ENCODE data around the gene TM7SF2.

The TM7SF2 gene

GRCh38 chr11:65133724-65134123, 22.1 kb downstream of the TM7SF2 start:
- peak overlapping the region; percentile 75; the same call in 1 of the 2 replicates for H2AFZ ChIP-seq (ENCODE audit: low read length)
- H4K20me1 ChIP-seq (ENCODE audit: insufficient read depth, low read length) = no peaks in the 10 kb centered on the region
- H3K27ac ChIP-seq (ENCODE audit: low read length) = peak overlapping the region; percentile 97
- H3K36me3 ChIP-seq (replicated peaks; ENCODE audit: insufficient read depth, low read length) = peaks cover 15% of the 10 kb centered on the region
- no peak for DNase-seq
- TF ChIP-seq CTCF (IDR thresholded peaks at IDR 0.05; ENCODE audit: low read length) (no peak), EZH2 (optimal IDR thresholded peaks at IDR 0.05; ENCODE audit: low read depth, low read length) (no peak), EZH2phosphoT487 (IDR thresholded peaks at IDR 0.05; ENCODE audit: low read length) (no peak)
- H3K27me3 ChIP-seq (replicated peaks; ENCODE audit: insufficient read depth, low read length) = no peaks in the 10 kb centered on the region
- H3K79me2 ChIP-seq (ENCODE audit: low read length) = peaks cover 59% of the 10 kb centered on the region
- peak overlapping the region; percentile 99 for H3K9ac ChIP-seq (ENCODE audit: low read length)
- H3K4me2 ChIP-seq (ENCODE audit: low read depth, low read length) = peak overlapping the region; percentile 90
- peaks cover 15% of the 10 kb centered on the region for H3K4me1 ChIP-seq (ENCODE audit: low read length)
- peak overlapping the region; percentile 95 for H3K4me3 ChIP-seq (ENCODE audit: low read length)
- H3F3A ChIP-seq (ENCODE audit: insufficient read depth, low read length) = peaks cover 42% of the 10 kb centered on the region
- no peaks in the 10 kb centered on the region for H3K9me2 ChIP-seq (replicated peaks; ENCODE audit: insufficient read depth, low read length)
- H3K9me3 ChIP-seq (replicated peaks; ENCODE audit: insufficient read depth, low read length) = no peaks in the 10 kb centered on the region

DNA sequence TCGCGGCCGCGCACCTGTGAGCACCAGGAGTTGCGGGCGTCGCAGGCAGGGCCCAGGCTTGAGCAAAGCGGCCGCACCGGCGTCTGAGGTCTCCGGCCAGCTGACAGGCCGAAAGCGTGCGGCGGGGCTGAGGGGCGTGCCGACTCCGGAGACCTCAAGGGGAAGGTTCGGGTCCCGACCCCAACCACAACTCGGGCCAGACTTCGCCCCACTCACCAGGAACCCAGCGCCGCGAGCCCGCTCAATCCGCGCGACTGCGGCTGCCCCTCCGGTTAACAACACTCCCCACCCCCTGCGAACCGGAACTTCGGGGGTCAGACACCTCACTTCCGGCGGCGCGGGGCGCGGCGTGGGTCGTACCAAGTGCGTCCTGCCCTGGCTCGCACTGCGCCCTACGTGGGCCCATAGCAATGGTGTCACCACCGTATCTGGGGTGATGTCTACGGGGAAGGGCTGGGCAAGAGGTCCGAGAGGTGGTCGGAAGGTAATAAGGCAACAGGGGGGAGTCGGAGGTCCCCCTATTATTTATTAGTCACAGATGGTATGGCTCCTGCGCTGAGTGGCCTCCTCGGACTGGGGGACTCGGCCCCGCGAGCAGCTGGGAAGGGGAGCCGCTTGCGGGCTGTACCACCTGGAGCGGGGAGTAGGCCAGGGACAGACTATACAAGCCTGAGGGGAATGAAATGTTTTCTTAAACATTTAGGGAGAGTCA, 22.7 kb downstream of the TM7SF2 start, which contains the start of gene SYVN1:
SYVN1 (minus strand) TSS at position 280 of the 712 bp plus-strand sequence. CDS start 918 bp downstream, outside the sequence.
- Histone ChIP-seq H3K9ac (ENCODE audit: low read length) (peak within 1 kb of the TSS; percentile 99), H3K79me2 (ENCODE audit: low read length) (peaks cover 54% of the 10 kb centered on the region), H3K27me3 (replicated peaks; ENCODE audit: insufficient read depth, low read length) (no peaks in the 10 kb centered on the region), H3K4me2 (ENCODE audit: low read depth, low read length) (peak within 1 kb of the TSS; percentile 90), H2AFZ (ENCODE audit: low read length) (peak within 1 kb of the TSS; percentile 75), H3K9me3 (replicated peaks; ENCODE audit: insufficient read depth, low read length) (no peaks in the 10 kb centered on the region), H3K4me3 (ENCODE audit: low read length) (peak within 1 kb of the TSS; percentile 95), H3K27ac (ENCODE audit: low read length) (peak within 1 kb of the TSS; percentile 97), H3K36me3 (replicated peaks; ENCODE audit: insufficient read depth, low read length) (peaks cover 12% of the 10 kb centered on the region), H3K9me2 (replicated peaks; ENCODE audit: insufficient read depth, low read length) (no peaks in the 10 kb centered on the region), H3K4me1 (ENCODE audit: low read length) (peaks cover 15% of the 10 kb centered on the region), H4K20me1 (ENCODE audit: insufficient read depth, low read length) (no peaks in the 10 kb centered on the region), H3F3A (ENCODE audit: insufficient read depth, low read length) (peaks cover 36% of the 10 kb centered on the region)
- peak; percentile 91 for DNase-seq
- TF ChIP-seq EZH2phosphoT487 (IDR thresholded peaks at IDR 0.05; ENCODE audit: low read length) = no peak
- TF ChIP-seq CTCF (IDR thresholded peaks at IDR 0.05; ENCODE audit: low read length) = no peak
- TF ChIP-seq EZH2 (optimal IDR thresholded peaks at IDR 0.05; ENCODE audit: low read depth, low read length) = no peak

GRCh38 chr11:65134952-65135632, 23.4 kb downstream of the TM7SF2 start:
- Histone ChIP-seq H4K20me1 (ENCODE audit: insufficient read depth, low read length) (no peaks in the 10 kb centered on the region), H3F3A (ENCODE audit: insufficient read depth, low read length) (peaks cover 29% of the 10 kb centered on the region), H3K4me1 (ENCODE audit: low read length) (peaks cover 15% of the 10 kb centered on the region), H3K36me3 (replicated peaks; ENCODE audit: insufficient read depth, low read length) (peaks cover 12% of the 10 kb centered on the region), H3K9me3 (replicated peaks; ENCODE audit: insufficient read depth, low read length) (no peaks in the 10 kb centered on the region), H3K79me2 (ENCODE audit: low read length) (peaks cover 47% of the 10 kb centered on the region), H3K9ac (ENCODE audit: low read length) (peak overlapping the region; percentile 99), H3K27ac (ENCODE audit: low read length) (peak overlapping the region; percentile 97), H2AFZ (ENCODE audit: low read length) (peak overlapping the region; percentile 75), H3K9me2 (replicated peaks; ENCODE audit: insufficient read depth, low read length) (no peaks in the 10 kb centered on the region), H3K4me3 (ENCODE audit: low read length) (peak overlapping the region; percentile 95), H3K27me3 (replicated peaks; ENCODE audit: insufficient read depth, low read length) (no peaks in the 10 kb centered on the region), H3K4me2 (ENCODE audit: low read depth, low read length) (peak overlapping the region; percentile 90)
- TF ChIP-seq EZH2 (optimal IDR thresholded peaks at IDR 0.05; ENCODE audit: low read depth, low read length) (no peak), EZH2phosphoT487 (IDR thresholded peaks at IDR 0.05; ENCODE audit: low read length) (no peak), CTCF (IDR thresholded peaks at IDR 0.05; ENCODE audit: low read length) (no peak)
- peak; percentile 96 for DNase-seq

All from MM.1S (cell line).